Ovary (tissue), 9 donors: ENCODE measurements around the gene ELL2. TPM values are rescaled to one million over a fixed set of nuclear protein-coding genes. Genes with fewer than 3 reads are reported as not detected.
"Not testable (repeated sequence)": the region's sequence is repeated elsewhere in the genome, so short reads cannot be mapped to it uniquely, and the experiment has no call there.

Source experiments
- DNase-seq, 5 donors: peaks; one replicate each; pipeline ENCODE4 v3.0.0-alpha.2; 2019 to 2020
- H3K27ac ChIP-seq, 2 donors: fragments of 200-600 bp; one replicate each; pipeline versions ENCODE4 v1.5.1 to v1.8.0; 2019 to 2022
- H3K27me3 ChIP-seq: fragments of 200-600 bp; one replicate; pipeline ENCODE4 v1.8.0; 2022
- H3K36me3 ChIP-seq: fragments of 200-600 bp; sonication (generic); one replicate; pipeline ENCODE4 v1.5.1; 2019
- H3K4me1 ChIP-seq: one replicate; pipeline ENCODE4 v1.8.1; 2013; ENCODE audit warnings: mild to moderate bottlenecking, moderate library complexity; ENCODE audit not compliant: insufficient read depth
- H3K4me3 ChIP-seq: fragments of 200-600 bp; sonication (generic); one replicate; pipeline ENCODE4 v1.5.1; 2017
- H3K9me3 ChIP-seq, 2 donors: fragments of 200-600 bp in 1 of 2; sonication (generic) in 1 of 2; one replicate each; pipeline versions ENCODE4 v1.5.1 to v1.8.1; 2013 to 2019; ENCODE audit warnings: mild to moderate bottlenecking in 1 of 2, moderate library complexity in 1 of 2
- EP300 ChIP-seq: sonication (generic); formaldehyde crosslinking; IDR thresholded peaks from one replicate; pipeline ENCODE4 v1.6.1; 2017; ENCODE audit warnings: antibody characterized with exemption
- POLR2A ChIP-seq: fragments of 450-650 bp; IDR thresholded peaks from one replicate; pipeline ENCODE4 v1.6.1; 2017; ENCODE audit warnings: antibody characterized with exemption, mild to moderate bottlenecking, moderate library complexity
- WGBS, 3 donors: extraction: QIAGEN DNeasy Blood & Tissue Kit in 1 of 3; methylation state at CpG; one replicate each; pipeline versions ENCODE4 v1.1.5 to v1.1.7; 2013 to 2017; 5-methylcytosine and 5-hydroxymethylcytosine counted together
- intact Hi-C, 4 donors: fragments of 100-400 bp; cut with DNase I; formaldehyde crosslinking; loops; one replicate each; pipeline versions ENCODE4 v1.11.0 to v1.15.1; 2022 to 2023
- polyA plus RNA-seq, 2 donors: library from polyadenylated mRNA; stranded (reverse); fragments of 200-250 nt in 1 of 2; fragments of 350-450 nt in 1 of 2; fragmentation: Illumina TruSeq in 1 of 2; extraction: RNeasy Lipid Tissue Mini Kit (QIAGEN cat#74804) in 1 of 2; gene quantifications; one replicate each; pipeline ENCODE4 v1.2.3, GENCODE V29; 2013 to 2014
- total RNA-seq, 7 donors: library from RNA; depleted of rRNA in 2 of 7; stranded (reverse); fragments of >200 nt in 2 of 7; fragmentation: NEBNext Ultra II Directional in 3 of 7; extraction: Animal tissue kit (Norgen Biotek cat#: 25700) in 3 of 7; gene quantifications; one replicate each; pipeline versions ENCODE4 v1.1.0 to v1.2.4, GENCODE V29; 2016 to 2023
- TF ChIP-seq, protein P1 (sequence below), 3 donors: fragments of 450-650 bp in 2 of 3; fragments of 200-600 bp in 1 of 3; IDR thresholded peaks; one replicate each; pipeline versions ENCODE4 v1.5.1 to v1.8.0; 2016 to 2022; ENCODE audit warnings: antibody characterized with exemption in 3 of 3, mild to moderate bottlenecking in 1 of 3
- donor health status: DM: no; HTN: no; CAD: no; lungs with moderate emphysema.
- donor health status: DM: no; HTN: no; CAD: no.
- donor health status: Bipolar disorder and iron deficiency.
- donor health status: DM: yes; HTN: yes; CAD: no.
- donor health status: DM: no; HTN: no; CAD: no.
- donor health status: DM: yes; HTN: yes; CAD: no.

The ELL2 gene
- total and polyA plus RNA-seq, 9 donors = 7.2 to 73.2 (median 25.1) TPM

- Histone ChIP-seq H3K4me3 (no peak overlapping the region), H3K36me3 (no peaks in the 10 kb centered on the region), H3K9me3 (no peaks in the 10 kb centered on the region), H3K4me1 (peaks cover 11% of the 10 kb centered on the region), H3K27me3 (no peaks in the 10 kb centered on the region), H3K27ac (no peak overlapping the region)
- no peak for TF ChIP-seq EP300
- no peak for TF ChIP-seq POLR2A
- TF ChIP-seq, protein P1, sequence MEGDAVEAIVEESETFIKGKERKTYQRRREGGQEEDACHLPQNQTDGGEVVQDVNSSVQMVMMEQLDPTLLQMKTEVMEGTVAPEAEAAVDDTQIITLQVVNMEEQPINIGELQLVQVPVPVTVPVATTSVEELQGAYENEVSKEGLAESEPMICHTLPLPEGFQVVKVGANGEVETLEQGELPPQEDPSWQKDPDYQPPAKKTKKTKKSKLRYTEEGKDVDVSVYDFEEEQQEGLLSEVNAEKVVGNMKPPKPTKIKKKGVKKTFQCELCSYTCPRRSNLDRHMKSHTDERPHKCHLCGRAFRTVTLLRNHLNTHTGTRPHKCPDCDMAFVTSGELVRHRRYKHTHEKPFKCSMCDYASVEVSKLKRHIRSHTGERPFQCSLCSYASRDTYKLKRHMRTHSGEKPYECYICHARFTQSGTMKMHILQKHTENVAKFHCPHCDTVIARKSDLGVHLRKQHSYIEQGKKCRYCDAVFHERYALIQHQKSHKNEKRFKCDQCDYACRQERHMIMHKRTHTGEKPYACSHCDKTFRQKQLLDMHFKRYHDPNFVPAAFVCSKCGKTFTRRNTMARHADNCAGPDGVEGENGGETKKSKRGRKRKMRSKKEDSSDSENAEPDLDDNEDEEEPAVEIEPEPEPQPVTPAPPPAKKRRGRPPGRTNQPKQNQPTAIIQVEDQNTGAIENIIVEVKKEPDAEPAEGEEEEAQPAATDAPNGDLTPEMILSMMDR (IDR thresholded peaks at IDR 0.05) = no peak
- intact Hi-C loops = no loop called here
- no peak for DNase-seq
Measured at GRCh38 chr5:95908799-95909198, 52.9 kb downstream of the ELL2 start.

- intact Hi-C loops = no loop called here
- H3K9me3 ChIP-seq = no peaks in the 10 kb centered on the region
- TF ChIP-seq, protein P1 (IDR thresholded peaks at IDR 0.05) = no peak
- no peak for TF ChIP-seq EP300
- no peak for TF ChIP-seq POLR2A
- 57 to 64% (median 62%) methylated on average over 5 of the region's 5 CpGs for WGBS, 3 donors
- H3K27ac ChIP-seq = no peak overlapping the region
- no peak overlapping the region for H3K4me3 ChIP-seq
- peaks cover 11% of the 10 kb centered on the region for H3K4me1 ChIP-seq
- DNase-seq = no peak
- H3K27me3 ChIP-seq = no peaks in the 10 kb centered on the region
- no peaks in the 10 kb centered on the region for H3K36me3 ChIP-seq
Measured at GRCh38 chr5:95907740-95908706, 53.6 kb downstream of the ELL2 start.

- intact Hi-C loops = no loop called here
- TF ChIP-seq, protein P1 (IDR thresholded peaks at IDR 0.05) = no peak
- TF ChIP-seq EP300 = no peak
- no peak for TF ChIP-seq POLR2A
- no peak for DNase-seq
Measured at GRCh38 chr5:95907067-95907705, 54.5 kb downstream of the ELL2 start.

DNA sequence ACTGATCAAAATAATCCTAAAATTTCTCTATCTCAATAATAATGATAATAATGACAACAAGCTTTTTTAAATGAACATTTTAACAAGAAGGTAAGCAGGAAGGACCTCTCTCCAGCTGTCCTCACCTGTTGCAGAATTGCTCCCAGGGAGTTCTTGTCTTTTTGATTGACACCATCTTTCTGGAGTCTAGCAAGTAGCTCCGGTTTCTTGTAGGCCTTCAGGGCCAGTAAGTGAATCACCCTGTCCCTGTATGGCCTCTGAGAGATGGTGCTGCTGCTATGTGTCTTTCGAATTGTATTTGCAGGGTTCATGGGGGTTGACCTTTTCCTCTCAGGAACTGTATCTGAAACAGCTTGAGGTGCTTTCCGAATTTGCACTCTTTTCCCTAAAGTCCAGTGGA, 55.3 kb downstream of the ELL2 start:
- peaks cover 11% of the 10 kb centered on the region for H3K4me1 ChIP-seq
- H3K27ac ChIP-seq, H3K36me3 ChIP-seq, H3K4me3 ChIP-seq, intact Hi-C loops, H3K9me3 ChIP-seq, DNase-seq, H3K27me3 ChIP-seq: not testable (repeated sequence)
- WGBS, 3 donors = 81 to 86% (median 86%) methylated on average over 3 of the region's 3 CpGs

More at GRCh38 chr5:95907067-95907705, 54.5 kb downstream of the ELL2 start:
- Histone ChIP-seq H3K4me3 (no peak overlapping the region), H3K9me3 (no peaks in the 10 kb centered on the region), H3K4me1 (peaks cover 11% of the 10 kb centered on the region), H3K27me3 (no peaks in the 10 kb centered on the region), H3K36me3 (no peaks in the 10 kb centered on the region), H3K27ac (no peak overlapping the region)
- WGBS, 3 donors = 89 to 96% (median 91%) methylated on average over 5 of the region's 5 CpGs

DNA sequence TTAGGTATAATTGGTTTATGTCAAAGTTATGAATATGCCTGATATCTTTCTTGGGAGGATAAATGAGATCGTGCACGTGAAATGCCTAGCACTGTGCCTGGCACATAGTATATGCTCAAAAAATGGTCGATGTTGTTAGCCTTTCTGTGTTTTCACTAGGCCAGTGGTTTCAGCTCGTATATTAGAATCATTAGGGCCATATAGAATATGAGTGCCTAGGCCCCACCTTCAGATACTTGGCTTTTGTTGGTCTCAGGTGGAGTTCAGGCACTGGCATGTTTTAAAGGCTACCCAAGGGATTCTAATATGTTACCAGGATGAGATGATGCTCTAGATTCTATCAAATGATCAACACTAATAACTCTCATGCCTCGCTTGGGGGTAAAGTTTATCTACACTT, 56.8 kb downstream of the ELL2 start:
- TF ChIP-seq, protein P1 (IDR thresholded peaks at IDR 0.05) = no peak
- no peak for TF ChIP-seq EP300
- Histone ChIP-seq H3K9me3 (no peaks in the 10 kb centered on the region), H3K27ac (no peak overlapping the region), H3K4me1 (peaks cover 11% of the 10 kb centered on the region), H3K27me3 (no peaks in the 10 kb centered on the region), H3K36me3 (no peaks in the 10 kb centered on the region), H3K4me3 (no peak overlapping the region)
- 80 to 96% (median 88%) methylated on average over 5 of the region's 5 CpGs for WGBS, 3 donors
- intact Hi-C loops = no loop called here
- DNase-seq = no peak
